ENCODE measurements around the gene SLC37A1.

Gene SLC37A1

GRCh38 chr21:42591170-42591869, 77.7 kb downstream of the SLC37A1 start:
- Histone ChIP-seq H3K9me2 (replicated peaks; ENCODE audit: low read depth, low read length) (no peaks in the 10 kb centered on the region), H3K9me3 (ENCODE audit: insufficient read depth, low read depth, low read length) (no peaks in the 10 kb centered on the region), H3K79me2 (ENCODE audit: insufficient read depth, low read length) (peaks cover 12% of the 10 kb centered on the region; the same call in 1 of the 2 replicates), H2AFZ (ENCODE audit: low read length) (no peak overlapping the region), H3F3A (ENCODE audit: low read depth) (peaks cover 4% of the 10 kb centered on the region; the same call in 1 of the 2 replicates), H4K20me1 (ENCODE audit: insufficient read depth, low read length, poor library complexity, severe bottlenecking) (no peaks in the 10 kb centered on the region), H3K4me2 (ENCODE audit: low read depth, low read length, poor library complexity, severe bottlenecking) (peak overlapping the region; percentile 83), H3K4me3 (ENCODE audit: low read length, poor library complexity, severe bottlenecking) (peak overlapping the region; percentile 66), H3K27me3 (ENCODE audit: insufficient read depth, low read length, poor library complexity, severe bottlenecking) (no peaks in the 10 kb centered on the region), H3K4me1 (ENCODE audit: insufficient read depth, low read length, poor library complexity, severe bottlenecking) (peaks cover 44% of the 10 kb centered on the region), H3K36me3 (ENCODE audit: insufficient read depth, low read length) (no peaks in the 10 kb centered on the region), H3K9ac (ENCODE audit: low read depth, low read length, poor library complexity, severe bottlenecking) (peak overlapping the region; percentile 78)
- TF ChIP-seq, protein P1, sequence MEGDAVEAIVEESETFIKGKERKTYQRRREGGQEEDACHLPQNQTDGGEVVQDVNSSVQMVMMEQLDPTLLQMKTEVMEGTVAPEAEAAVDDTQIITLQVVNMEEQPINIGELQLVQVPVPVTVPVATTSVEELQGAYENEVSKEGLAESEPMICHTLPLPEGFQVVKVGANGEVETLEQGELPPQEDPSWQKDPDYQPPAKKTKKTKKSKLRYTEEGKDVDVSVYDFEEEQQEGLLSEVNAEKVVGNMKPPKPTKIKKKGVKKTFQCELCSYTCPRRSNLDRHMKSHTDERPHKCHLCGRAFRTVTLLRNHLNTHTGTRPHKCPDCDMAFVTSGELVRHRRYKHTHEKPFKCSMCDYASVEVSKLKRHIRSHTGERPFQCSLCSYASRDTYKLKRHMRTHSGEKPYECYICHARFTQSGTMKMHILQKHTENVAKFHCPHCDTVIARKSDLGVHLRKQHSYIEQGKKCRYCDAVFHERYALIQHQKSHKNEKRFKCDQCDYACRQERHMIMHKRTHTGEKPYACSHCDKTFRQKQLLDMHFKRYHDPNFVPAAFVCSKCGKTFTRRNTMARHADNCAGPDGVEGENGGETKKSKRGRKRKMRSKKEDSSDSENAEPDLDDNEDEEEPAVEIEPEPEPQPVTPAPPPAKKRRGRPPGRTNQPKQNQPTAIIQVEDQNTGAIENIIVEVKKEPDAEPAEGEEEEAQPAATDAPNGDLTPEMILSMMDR (conservative IDR thresholded peaks at IDR 0.05; ENCODE audit: low read length), result no peak
- TF ChIP-seq EZH2phosphoT487 (IDR thresholded peaks at IDR 0.05; ENCODE audit: borderline replicate concordance), result no peak

- Histone ChIP-seq H3K36me3 (ENCODE audit: insufficient read depth, low read length) (no peaks in the 10 kb centered on the region), H3K4me1 (ENCODE audit: insufficient read depth, low read length, poor library complexity, severe bottlenecking) (peaks cover 37% of the 10 kb centered on the region), H3K9me2 (replicated peaks; ENCODE audit: low read depth, low read length) (no peaks in the 10 kb centered on the region), H3K9me3 (ENCODE audit: insufficient read depth, low read depth, low read length) (no peaks in the 10 kb centered on the region), H4K20me1 (ENCODE audit: insufficient read depth, low read length, poor library complexity, severe bottlenecking) (no peaks in the 10 kb centered on the region), H3K4me3 (ENCODE audit: low read length, poor library complexity, severe bottlenecking) (peak overlapping the region; percentile 66), H2AFZ (ENCODE audit: low read length) (no peak overlapping the region), H3F3A (ENCODE audit: low read depth) (peaks cover 4% of the 10 kb centered on the region; the same call in 1 of the 2 replicates), H3K27me3 (ENCODE audit: insufficient read depth, low read length, poor library complexity, severe bottlenecking) (no peaks in the 10 kb centered on the region), H3K4me2 (ENCODE audit: low read depth, low read length, poor library complexity, severe bottlenecking) (peak overlapping the region; percentile 83), H3K79me2 (ENCODE audit: insufficient read depth, low read length) (peaks cover 12% of the 10 kb centered on the region; the same call in 1 of the 2 replicates), H3K9ac (ENCODE audit: low read depth, low read length, poor library complexity, severe bottlenecking) (peak overlapping the region; percentile 78)
- TF ChIP-seq, protein P1 (conservative IDR thresholded peaks at IDR 0.05; ENCODE audit: low read length), result no peak
- TF ChIP-seq EZH2phosphoT487 (IDR thresholded peaks at IDR 0.05; ENCODE audit: borderline replicate concordance), result no peak
These were observed 78.6 kb downstream of the SLC37A1 start for GRCh38 chr21:42592156-42592820.

DNA sequence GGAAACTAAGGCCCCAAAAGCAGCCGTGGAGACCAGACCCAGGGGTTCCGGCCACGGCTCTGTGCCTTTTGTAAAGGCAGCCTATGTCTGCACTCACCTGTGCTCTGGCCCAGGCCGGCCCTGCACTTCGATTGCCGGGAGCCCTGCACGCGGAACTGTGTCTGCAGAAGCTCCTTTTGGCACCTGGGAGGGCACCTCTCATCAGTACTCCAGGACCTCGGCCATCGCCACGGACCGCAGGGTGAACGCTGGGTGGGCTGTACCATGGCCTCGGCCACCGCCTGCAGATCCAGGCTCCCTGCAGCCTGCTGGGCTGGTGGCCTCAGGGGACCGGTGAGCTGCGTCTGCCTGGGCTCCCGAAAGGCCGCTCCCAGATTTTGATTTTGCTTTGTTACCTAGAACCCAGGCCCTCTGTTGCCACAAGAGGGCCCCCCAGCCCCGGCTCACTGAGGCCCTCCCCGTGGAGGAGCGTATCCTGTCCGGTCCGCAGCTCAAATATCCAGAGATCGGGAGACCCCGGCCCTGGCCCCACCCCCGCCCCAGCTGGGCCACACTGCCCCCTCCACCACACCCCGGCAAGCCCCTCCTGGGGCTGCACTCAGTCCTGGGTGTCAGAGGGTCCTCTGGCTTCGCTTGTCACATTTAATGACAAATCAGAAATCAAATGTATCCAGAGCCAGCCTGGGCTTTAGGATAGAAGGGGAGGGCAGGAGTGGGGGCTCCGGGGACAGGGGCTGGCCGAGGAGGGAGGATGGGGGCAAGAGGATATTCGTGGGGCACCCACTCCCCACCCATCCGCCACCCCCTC, 79.6 kb downstream of the SLC37A1 start:
- H3K36me3 ChIP-seq (ENCODE audit: insufficient read depth, low read length), result no peaks in the 10 kb centered on the region
- TF ChIP-seq EZH2phosphoT487 (IDR thresholded peaks at IDR 0.05; ENCODE audit: borderline replicate concordance), result no peak
- TF ChIP-seq, protein P1 (conservative IDR thresholded peaks at IDR 0.05; ENCODE audit: low read length), result peak; percentile 79
- peak overlapping the region; percentile 78 for H3K9ac ChIP-seq (ENCODE audit: low read depth, low read length, poor library complexity, severe bottlenecking)
- H4K20me1 ChIP-seq (ENCODE audit: insufficient read depth, low read length, poor library complexity, severe bottlenecking), result no peaks in the 10 kb centered on the region
- H3K4me2 ChIP-seq (ENCODE audit: low read depth, low read length, poor library complexity, severe bottlenecking), result peak overlapping the region; percentile 83
- no peaks in the 10 kb centered on the region for H3K27me3 ChIP-seq (ENCODE audit: insufficient read depth, low read length, poor library complexity, severe bottlenecking)
- H3K9me3 ChIP-seq (ENCODE audit: insufficient read depth, low read depth, low read length), result no peaks in the 10 kb centered on the region
- H3K9me2 ChIP-seq (replicated peaks; ENCODE audit: low read depth, low read length), result no peaks in the 10 kb centered on the region
- H3K4me3 ChIP-seq (ENCODE audit: low read length, poor library complexity, severe bottlenecking), result no peak overlapping the region
- H3F3A ChIP-seq (ENCODE audit: low read depth), result peaks cover 4% of the 10 kb centered on the region; the same call in 1 of the 2 replicates
- H3K79me2 ChIP-seq (ENCODE audit: insufficient read depth, low read length), result peaks cover 12% of the 10 kb centered on the region; the same call in 1 of the 2 replicates
- peaks cover 37% of the 10 kb centered on the region for H3K4me1 ChIP-seq (ENCODE audit: insufficient read depth, low read length, poor library complexity, severe bottlenecking)
- H2AFZ ChIP-seq (ENCODE audit: low read length), result 0 out of 2 replicates have a peak overlapping the region, but pooled peaks have one; percentile 11

Measured in Loucy (cell line).